SHP77 treated with DMSO at 0.1 percent for 48 hours (cell line): ENCODE data around the gene EED.
A peak's percentile ranks its signal among the peaks of the same experiment; 100 is the strongest.
"Not testable (repeated sequence)": the region's sequence is repeated elsewhere in the genome, so short reads cannot be mapped to it uniquely, and the experiment has no call there.

ENCODE experiments used
- DNase-seq: peaks from one replicate; lab custom pipeline; 2025; lab: John Stamatoyannopoulos, UW

The EED gene

GRCh38 chr11:86218125-86219084 is 26.1 kb upstream of the EED start:
- DNase-seq = peak; percentile 33

GRCh38 chr11:86219311-86220193 is 25.0 kb upstream of the EED start:
- DNase-seq = no peak

GRCh38 chr11:86220653-86221052 is 23.9 kb upstream of the EED start:
- DNase-seq = no peak

DNA sequence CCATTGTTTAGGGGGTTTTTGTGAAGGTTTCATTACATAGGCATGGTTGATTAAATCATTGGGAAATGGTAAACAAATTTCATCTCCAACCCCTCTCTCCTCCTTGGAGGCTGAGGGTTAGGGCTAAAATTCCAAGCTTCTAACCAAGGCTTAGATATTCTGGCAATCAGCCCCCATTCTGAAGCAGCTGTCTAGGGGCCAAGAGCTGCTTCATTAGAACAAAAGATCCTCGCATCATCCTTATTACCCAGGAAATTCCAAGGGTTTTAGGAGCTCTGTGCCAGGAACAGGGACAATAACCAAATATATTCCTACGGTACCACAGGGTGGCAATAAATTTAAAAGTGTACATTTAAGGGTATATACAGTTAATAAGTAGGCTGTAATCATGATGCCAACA is 22.5 kb upstream of the EED start:
- DNase-seq = no peak

GRCh38 chr11:86224575-86224974 is 20.0 kb upstream of the EED start:
- not testable (repeated sequence) for DNase-seq

- not testable (repeated sequence) for DNase-seq
These were observed 19.2 kb upstream of the EED start for GRCh38 chr11:86225344-86225743.

DNA sequence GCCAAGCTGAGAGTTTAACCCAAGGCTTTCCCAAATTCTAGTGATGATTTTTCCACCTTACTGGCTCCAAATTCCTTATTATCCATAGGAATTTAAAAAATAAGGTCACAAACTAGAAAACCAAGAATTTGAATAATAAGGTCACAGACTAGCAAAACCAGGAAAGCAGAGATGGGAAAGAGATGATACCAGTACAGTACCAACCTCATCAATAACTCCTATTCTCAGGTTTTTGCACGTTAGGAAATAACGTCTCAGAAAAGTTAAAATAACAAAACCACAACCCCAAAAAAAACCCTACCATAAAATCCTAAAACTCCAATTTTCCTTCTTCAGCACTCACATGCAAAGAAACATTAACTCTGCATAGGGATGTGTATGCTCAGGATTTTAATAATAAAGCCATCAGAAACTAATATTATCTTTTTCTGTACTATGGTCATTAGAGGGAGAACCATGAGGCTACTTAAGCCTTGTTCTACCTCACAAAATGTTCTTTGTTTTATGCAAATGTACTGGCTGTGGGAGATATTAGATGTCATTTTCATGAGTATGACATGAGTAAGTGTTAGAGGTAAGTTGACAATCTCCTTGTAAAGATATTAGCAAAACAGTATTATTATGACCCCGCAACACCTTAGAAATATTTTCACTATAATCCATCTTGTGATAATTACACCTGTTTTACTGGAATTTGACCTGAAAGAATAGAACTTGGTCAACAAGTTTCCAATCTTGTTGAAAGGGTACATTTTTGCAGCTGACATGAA is 16.1 kb upstream of the EED start:
- no peak for DNase-seq

DNA sequence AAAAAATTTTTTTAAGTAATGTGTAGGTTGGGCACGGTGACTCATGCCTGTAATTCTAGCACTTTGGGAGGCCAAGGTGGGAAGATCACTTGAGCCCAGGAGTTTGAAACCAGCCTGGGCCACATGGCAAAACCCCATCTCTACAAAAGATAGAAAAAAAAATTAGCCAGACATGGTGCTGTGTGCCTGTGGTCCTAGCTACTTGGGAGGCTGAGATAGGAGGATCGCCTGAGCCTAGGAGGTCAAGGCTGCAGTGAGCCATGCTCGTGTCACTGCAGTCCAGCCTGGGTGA is 15.6 kb upstream of the EED start:
- DNase-seq = not testable (repeated sequence)

DNA sequence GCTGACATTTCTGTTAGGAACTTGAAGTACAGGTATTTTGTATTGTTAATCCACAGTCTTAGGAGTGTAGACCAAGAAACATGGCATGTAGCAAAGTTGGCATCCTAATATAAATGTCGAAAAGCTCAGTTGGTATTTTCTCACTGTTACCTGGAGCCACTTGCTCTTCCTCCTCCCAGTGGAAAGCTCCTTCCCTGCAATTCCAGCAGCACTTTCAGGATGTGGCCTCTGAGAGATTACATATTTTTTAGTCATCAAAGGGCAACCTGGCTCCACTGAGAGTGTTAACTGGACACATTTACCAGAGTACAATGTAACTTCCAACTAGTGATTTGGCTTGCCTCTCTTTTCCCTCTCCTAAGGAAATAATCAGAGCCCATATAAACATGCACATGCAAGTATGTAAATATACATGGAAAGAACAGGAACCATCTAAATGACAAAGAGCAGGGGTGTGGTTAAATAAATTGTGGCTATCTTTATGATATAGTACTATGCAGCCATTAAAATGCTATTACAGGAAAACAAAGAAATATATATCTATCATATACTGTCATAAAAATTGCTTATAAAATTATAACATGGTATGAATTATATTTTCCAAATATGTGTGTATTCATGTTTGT is 14.3 kb upstream of the EED start:
- DNase-seq = no peak

GRCh38 chr11:86230921-86231434 is 13.6 kb upstream of the EED start:
- DNase-seq = no peak

GRCh38 chr11:86232556-86232955 is 12.0 kb upstream of the EED start:
- DNase-seq = no peak

DNA sequence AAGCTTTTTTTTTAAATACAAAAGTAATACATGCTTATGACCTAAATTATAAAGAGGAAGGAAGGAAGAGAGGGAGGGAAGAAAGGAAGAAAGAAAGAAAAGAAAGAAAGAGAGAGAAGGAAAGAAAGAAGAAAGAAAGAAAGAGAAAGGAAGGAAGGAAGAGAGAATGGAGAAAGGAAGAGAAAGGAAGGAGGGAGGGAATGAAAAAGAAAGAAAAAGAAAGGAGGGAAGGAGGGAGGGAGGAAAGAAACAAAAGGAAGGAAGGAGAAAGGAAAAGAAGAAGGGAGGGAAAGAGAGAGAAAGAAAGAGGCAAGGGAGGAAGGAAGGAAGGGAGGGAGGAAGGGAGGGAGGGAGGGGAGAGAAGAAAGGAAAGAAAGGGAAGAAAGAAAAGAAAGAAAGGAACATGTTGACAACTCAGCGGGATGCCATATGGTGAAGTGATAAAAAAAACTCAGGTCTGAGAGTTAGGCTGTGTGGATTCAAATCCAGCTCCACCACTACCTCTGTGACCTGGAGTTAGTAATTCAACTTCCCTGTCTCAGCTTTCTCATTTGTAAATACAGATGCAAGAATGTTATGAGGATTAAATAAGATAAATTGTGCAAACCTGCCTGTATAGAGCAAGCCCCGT is 9.6 kb upstream of the EED start:
- DNase-seq = no peak

- DNase-seq = no peak
These were observed 7.2 kb upstream of the EED start for GRCh38 chr11:86237267-86237804.

DNA sequence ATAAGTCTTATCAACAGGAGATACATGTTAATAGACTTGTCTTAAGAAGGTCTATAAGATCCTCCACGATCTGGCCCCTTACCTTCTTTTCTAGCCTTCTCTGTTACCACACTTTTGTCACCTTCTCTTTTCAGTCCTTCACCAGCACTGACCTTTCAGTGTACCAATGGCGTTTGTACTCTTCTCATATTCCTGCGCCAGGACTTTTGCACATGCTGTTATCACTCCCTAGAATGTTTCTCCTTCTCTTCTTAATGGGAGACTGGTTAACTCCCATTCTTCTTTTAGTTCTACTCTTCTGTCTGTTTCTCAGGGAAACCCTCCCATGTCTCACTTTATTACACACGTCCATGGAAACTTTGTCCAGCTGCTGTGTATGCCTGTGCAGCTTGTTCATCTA is 4.4 kb upstream of the EED start:
- no peak for DNase-seq

DNA sequence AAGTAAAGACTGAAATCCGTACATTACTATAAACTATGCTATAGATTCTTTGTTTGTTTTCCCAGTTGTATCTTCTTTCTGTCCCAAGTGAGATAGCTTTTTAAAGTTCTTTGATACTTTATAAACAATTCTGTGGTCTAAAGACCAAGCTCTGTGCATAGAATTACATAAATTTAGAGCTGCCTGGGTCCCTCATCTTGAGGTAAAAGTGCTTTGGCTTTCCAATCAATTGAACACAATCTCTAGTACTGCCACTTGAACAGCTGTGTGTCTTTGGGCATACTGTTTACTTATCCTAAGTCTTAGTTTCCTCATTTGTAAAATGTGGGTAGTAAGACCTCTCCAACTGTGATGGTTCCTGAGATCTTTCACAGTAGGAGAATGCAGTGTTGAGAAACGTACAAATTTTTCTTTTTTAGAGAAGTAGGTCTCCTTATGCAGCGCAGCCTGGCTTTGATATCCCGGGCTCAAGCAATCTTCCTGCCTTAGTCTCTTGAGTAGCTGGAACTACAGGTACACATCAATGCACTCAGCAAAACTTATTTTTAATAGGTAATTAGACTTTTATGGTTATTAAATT is 2.5 kb upstream of the EED start:
- no peak for DNase-seq

DNA sequence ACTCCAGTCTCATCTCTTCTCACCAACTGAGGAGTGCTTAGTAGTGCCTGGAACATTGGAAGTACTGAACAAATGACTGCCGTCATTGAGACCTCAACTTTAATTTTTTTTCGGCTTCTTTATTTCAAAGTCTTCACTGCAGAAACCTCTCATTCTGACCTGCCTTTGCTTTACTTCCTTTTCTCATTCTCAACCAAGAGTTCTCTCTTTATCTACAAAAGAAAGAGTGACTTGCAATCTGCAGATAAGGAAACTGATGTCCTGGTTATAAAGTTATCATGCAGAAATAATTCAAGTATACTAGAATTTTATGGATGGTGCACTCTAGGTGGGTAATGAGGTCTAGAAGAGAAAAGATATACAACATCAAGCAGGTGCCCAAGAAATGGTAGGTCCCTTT is 1.2 kb upstream of the EED start:
- no peak for DNase-seq

GRCh38 chr11:86244063-86244521 is 461 bp upstream of the EED start:
- no peak for DNase-seq

GRCh38 chr11:86245369-86246292 is 1.1 kb downstream of the EED start:
- no peak for DNase-seq

GRCh38 chr11:86246293-86246675 is 1.7 kb downstream of the EED start:
- DNase-seq = no peak
